ENCODE results near the gene SCAMP1.

DNA sequence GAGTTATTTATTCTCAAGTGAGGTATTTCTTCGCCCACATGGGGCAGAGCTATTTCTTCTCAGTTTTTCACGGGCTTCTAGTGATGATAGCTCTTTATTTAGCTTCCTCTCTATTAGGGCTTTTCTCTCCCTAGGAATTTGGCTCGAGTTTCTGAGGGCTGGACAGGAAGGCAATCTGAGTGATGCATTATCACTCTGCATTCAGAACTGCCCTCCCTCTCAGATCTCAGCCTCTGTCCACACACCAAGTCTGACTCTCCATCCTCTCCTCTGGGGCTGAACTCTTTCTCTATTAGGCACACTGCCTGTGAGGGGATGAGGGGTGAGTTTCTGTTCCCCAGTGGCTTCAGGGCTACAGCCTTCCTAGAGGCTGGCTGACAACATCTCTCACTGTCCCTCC, 14.9 kb upstream of the SCAMP1 start:
- no peak for TF ChIP-seq POLR2A (IDR thresholded peaks at IDR 0.05)
- TF ChIP-seq, protein P1, sequence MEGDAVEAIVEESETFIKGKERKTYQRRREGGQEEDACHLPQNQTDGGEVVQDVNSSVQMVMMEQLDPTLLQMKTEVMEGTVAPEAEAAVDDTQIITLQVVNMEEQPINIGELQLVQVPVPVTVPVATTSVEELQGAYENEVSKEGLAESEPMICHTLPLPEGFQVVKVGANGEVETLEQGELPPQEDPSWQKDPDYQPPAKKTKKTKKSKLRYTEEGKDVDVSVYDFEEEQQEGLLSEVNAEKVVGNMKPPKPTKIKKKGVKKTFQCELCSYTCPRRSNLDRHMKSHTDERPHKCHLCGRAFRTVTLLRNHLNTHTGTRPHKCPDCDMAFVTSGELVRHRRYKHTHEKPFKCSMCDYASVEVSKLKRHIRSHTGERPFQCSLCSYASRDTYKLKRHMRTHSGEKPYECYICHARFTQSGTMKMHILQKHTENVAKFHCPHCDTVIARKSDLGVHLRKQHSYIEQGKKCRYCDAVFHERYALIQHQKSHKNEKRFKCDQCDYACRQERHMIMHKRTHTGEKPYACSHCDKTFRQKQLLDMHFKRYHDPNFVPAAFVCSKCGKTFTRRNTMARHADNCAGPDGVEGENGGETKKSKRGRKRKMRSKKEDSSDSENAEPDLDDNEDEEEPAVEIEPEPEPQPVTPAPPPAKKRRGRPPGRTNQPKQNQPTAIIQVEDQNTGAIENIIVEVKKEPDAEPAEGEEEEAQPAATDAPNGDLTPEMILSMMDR (IDR thresholded peaks at IDR 0.05): no peak

Data from uterus (tissue), 2 donors.